GM19193 (cell line): ENCODE data around the gene LEKR1.

Experiments used
- POLR2A ChIP-seq: IDR thresholded peaks from 4 replicates; pipeline ENCODE4 v1.6.1; 2011; ENCODE audit not compliant: insufficient read depth, insufficient read length; ENCODE audit errors: extremely low read depth

The LEKR1 gene

GRCh38 chr3:156976933-156977332 lies 150.8 kb downstream of the LEKR1 start:
- TF ChIP-seq POLR2A: no peak

GRCh38 chr3:156978481-156978961 lies 152.4 kb downstream of the LEKR1 start:
- TF ChIP-seq POLR2A: no peak

- no peak for TF ChIP-seq POLR2A
These were observed 154.9 kb downstream of the LEKR1 start for GRCh38 chr3:156981005-156981404.

GRCh38 chr3:156983559-156983958 lies 157.4 kb downstream of the LEKR1 start:
- no peak for TF ChIP-seq POLR2A

- no peak for TF ChIP-seq POLR2A
These were observed 159.6 kb downstream of the LEKR1 start for GRCh38 chr3:156985711-156986110.

GRCh38 chr3:156987946-156988345 lies 161.8 kb downstream of the LEKR1 start:
- no peak for TF ChIP-seq POLR2A

GRCh38 chr3:156997351-156997750 lies 171.2 kb downstream of the LEKR1 start:
- TF ChIP-seq POLR2A: no peak

- no peak for TF ChIP-seq POLR2A
These were observed 175.2 kb downstream of the LEKR1 start for GRCh38 chr3:157001221-157001957.

GRCh38 chr3:157021679-157022078 lies 195.5 kb downstream of the LEKR1 start:
- no peak for TF ChIP-seq POLR2A

- no peak for TF ChIP-seq POLR2A
These were observed 197.1 kb downstream of the LEKR1 start for GRCh38 chr3:157023226-157023625.

- no peak for TF ChIP-seq POLR2A
These were observed 199.9 kb downstream of the LEKR1 start for GRCh38 chr3:157026091-157026490.

- no peak for TF ChIP-seq POLR2A
These were observed 201.9 kb downstream of the LEKR1 start for GRCh38 chr3:157027861-157028745.

- TF ChIP-seq POLR2A: no peak
These were observed 203.2 kb downstream of the LEKR1 start for GRCh38 chr3:157029365-157029790.

- no peak for TF ChIP-seq POLR2A
These were observed 204.6 kb downstream of the LEKR1 start for GRCh38 chr3:157030712-157031111.

- no peak for TF ChIP-seq POLR2A
These were observed 206.8 kb downstream of the LEKR1 start for GRCh38 chr3:157033001-157033400.

GRCh38 chr3:157040456-157040855 lies 214.3 kb downstream of the LEKR1 start:
- no peak for TF ChIP-seq POLR2A
